D721Med (cell line): Measurements from ENCODE around the gene TRPV3.

Experiments used
- DNase-seq: peaks from one replicate; pipeline ENCODE4 v3.0.0; 2011; ENCODE audit warnings: low spot score; ENCODE audit not compliant: insufficient read length
- FAIRE-seq: peaks from 2 replicates; lab custom pipeline; 2011; peaks lifted over from hg19 to GRCh38; lab: Jason Lieb, UNC
- TF ChIP-seq, protein P1 (sequence below): IDR thresholded peaks from 2 replicates; pipeline ENCODE4 v1.5.1; 2012; ENCODE audit warnings: mild to moderate bottlenecking, control low read depth; ENCODE audit not compliant: insufficient read depth; ENCODE audit errors: missing control alignments

Gene TRPV3

DNA sequence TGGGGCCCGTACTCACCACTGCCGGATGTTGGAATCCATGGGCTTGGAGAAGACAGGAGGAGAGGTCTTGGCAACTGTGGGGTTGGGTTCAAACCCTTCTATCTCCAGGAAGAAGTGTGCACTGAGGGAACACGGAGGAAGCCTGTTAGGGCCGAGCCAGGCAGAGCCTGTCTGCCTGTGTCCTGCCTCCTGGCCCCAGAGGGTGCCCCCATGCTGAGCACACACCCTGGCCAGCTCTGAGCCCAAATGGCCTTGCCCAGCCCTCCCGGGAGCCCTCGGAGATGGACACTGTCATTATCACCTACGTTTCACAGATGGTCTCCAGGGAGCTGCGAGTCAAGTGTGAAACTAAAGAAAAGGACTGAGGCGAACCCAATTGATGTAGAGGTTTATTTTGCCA, 12.5 kb downstream of the TRPV3 start:
- FAIRE-seq (no peak), DNase-seq (no peak)
- TF ChIP-seq, protein P1, sequence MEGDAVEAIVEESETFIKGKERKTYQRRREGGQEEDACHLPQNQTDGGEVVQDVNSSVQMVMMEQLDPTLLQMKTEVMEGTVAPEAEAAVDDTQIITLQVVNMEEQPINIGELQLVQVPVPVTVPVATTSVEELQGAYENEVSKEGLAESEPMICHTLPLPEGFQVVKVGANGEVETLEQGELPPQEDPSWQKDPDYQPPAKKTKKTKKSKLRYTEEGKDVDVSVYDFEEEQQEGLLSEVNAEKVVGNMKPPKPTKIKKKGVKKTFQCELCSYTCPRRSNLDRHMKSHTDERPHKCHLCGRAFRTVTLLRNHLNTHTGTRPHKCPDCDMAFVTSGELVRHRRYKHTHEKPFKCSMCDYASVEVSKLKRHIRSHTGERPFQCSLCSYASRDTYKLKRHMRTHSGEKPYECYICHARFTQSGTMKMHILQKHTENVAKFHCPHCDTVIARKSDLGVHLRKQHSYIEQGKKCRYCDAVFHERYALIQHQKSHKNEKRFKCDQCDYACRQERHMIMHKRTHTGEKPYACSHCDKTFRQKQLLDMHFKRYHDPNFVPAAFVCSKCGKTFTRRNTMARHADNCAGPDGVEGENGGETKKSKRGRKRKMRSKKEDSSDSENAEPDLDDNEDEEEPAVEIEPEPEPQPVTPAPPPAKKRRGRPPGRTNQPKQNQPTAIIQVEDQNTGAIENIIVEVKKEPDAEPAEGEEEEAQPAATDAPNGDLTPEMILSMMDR: no peak

DNA sequence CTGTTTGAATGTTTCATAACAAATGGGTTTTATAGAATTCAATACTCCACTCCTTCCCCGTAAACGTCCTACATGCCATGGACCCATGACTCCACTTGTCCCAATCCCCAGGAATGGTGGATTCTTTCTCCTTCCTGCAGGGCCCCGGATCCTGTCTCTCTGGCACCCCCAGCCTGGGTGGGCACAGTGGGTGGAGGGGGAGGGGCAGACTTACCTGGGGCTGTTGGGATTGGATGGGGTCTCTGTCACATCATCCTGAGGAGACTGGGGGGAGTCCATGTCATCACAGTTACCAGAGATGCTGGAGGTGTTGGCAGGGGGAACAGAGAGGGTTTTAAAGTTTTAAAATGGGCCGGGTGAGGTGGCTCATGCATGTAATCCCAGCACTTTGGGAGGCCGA, 13.2 kb downstream of the TRPV3 start:
- TF ChIP-seq, protein P1: no peak
- DNase-seq (no peak), FAIRE-seq (no peak)

DNA sequence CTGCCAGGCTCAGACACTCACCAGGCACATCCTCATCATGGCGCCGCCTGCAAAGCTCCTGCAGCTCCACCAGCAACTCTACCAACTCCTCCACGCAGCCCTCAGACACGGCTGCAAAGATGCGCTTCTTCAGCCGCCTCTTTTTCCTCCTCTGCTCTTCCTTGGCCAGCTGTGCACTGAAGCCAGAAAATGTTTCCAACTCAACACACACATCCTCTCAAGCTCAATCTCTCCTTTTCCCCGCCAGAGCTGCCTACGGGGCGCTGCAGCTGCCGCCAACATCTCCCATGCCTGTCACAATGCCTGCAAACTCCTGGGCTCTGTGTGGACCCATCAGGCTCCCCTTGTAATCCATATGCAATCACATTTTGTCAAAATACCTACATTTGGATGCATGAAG, 14.2 kb downstream of the TRPV3 start:
- TF ChIP-seq, protein P1: no peak
- FAIRE-seq: no peak
- no peak for DNase-seq

DNA sequence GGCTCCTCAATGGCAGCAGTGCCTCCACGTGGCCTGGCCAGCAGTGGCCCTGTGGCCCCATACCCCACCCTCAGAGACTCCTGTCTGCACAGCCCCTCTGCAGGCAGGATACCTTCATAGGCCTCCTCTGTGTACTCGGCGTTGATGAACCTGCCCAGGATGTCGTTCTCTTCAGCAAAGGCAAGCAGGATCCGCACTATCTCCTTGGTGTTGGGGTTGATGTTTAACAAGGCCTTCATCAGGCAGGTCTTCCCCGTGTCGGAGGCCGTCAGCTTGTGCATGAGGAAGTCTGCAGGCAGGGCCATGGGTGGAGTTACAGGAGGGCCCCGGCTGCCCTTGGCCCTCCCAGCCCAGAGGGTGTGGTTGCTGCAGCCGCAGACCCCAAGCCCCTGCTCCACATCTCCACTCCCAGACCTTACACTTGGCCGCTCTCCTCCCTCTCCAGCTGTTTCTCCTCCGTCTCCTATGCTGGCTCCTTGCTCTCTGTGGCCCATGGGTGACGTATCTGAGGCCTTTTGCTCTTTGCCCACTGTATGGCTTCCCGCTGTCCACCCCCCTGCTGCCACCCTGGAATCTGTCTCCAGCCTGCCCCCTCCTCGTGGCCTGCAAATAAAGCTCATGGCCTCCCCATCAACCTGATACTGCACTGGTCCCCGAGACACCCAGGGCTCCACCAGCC, 15.1 kb downstream of the TRPV3 start:
- FAIRE-seq (no peak), DNase-seq (no peak)
- TF ChIP-seq, protein P1: no peak

DNA sequence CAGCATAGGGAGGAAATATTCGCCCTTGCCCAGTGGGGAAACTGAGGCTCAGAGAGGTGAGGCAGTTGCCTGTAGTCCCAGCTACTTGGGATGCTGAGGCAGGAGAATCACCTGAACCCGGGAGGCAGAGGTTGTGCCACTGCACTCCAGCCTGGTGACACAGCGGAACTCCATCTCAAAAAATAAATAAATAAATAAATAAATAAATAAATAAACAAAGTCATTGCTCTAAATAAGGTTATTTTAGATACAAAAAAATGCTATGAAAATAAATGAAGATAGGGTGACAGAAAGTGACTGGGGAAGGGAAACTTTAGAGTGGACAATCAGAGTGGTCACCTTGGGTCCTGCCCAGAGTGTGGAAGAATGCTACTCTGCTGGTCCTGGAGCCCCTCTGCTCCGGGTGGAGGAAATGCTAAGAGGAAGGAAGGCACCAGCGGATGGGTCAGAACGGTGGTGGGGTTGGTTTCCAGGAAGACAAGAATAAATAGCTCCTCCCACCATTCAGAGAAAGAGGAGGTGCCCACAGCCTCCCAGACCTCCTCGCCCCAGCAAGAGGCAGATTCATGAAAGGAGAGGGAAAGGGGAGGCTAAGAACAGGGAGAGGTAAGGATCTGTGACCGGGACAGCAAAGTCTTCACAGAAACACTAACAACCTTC, 17.6 kb downstream of the TRPV3 start:
- DNase-seq (no peak), FAIRE-seq (no peak)
- TF ChIP-seq, protein P1: no peak

DNA sequence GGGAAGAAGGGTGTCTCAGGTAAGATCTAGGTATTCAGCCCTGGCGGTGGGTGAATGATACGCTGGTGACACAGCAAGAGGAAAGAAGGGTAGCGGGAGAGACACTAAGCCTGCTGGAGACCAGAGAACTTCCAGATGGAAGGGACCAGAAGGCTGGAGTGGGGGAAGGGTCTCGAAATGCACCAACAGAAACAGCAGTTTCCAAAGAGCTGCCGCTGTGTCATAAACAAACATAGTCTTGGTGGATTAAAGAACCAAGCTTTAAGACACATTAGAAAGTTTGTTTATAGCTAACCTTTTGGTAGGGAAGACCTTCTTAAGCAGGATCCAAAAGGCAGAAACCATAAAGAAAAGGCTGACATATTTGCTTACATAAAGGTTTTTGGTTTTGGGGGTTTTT, 20.9 kb downstream of the TRPV3 start:
- TF ChIP-seq, protein P1: no peak
- FAIRE-seq (no peak), DNase-seq (no peak)
